ENCODE results near the gene STRAP.
"Not testable (repeated sequence)": the region's sequence is repeated elsewhere in the genome, so short reads cannot be mapped to it uniquely, and the experiment has no call there.

STRAP gene

DNA sequence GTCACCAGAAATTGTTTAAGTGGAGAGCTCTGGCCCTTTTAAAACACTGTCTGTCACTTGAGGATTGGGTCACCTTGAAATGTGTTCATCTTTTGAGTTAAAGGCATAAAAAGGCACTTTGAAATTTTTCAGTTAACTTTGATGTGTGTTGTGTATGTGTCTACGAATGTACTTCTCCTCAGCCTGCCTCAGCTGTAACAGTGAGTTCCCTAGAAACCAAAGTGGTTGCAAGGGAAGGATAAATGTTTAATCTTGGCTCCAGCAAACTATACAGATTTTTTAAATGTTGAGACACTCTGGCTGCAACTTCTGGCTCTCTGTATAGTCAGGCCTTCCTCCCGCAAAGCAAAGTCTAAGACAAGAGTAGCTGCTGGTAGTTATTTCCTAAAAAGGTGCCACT lies 37.2 kb downstream of the STRAP start:
- no peak for DNase-seq (ENCODE audit: extremely low read depth in 1 of 2, low read depth in 1 of 2)

DNA sequence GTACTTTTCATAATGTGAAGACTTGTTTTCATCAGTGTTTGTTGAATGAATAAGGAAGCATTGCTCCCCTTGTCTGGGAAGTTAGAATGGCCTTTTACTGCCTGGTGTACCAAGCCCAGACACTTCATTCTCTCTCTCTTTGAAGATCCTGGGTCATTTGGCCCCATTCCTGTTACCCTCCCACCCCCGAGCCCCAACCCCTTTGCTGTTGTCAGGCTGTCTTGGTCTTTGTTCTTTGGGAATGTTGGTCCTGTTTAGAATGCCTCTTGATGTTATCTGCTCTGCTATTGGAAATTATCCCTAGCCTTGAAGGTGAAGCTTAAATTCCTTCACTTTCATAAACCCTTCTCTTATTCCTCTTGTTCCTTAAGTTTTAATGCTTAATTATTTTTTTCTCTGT lies 42.8 kb downstream of the STRAP start:
- no peak for DNase-seq (ENCODE audit: extremely low read depth in 1 of 2, low read depth in 1 of 2)

DNA sequence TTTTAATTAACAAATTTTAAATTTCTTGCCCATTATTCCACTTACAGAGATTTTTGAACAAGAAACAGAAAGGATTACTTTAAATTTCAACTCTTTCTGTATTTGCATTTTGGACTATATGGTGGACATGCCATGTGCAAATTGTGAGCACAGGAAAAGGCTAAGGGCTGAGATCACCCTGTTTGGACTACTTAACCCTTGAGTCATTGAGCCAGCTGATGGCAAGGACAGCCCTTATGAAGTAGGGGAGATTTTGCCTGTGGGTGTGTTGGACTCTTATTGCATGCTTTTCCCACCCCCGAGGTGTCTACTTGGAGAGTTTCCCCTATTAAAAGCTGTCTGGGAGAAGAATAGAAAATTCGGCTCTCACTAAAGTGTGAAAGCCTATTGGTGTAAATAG lies 46.2 kb downstream of the STRAP start:
- no peak for DNase-seq (ENCODE audit: extremely low read depth in 1 of 2, low read depth in 1 of 2)

DNA sequence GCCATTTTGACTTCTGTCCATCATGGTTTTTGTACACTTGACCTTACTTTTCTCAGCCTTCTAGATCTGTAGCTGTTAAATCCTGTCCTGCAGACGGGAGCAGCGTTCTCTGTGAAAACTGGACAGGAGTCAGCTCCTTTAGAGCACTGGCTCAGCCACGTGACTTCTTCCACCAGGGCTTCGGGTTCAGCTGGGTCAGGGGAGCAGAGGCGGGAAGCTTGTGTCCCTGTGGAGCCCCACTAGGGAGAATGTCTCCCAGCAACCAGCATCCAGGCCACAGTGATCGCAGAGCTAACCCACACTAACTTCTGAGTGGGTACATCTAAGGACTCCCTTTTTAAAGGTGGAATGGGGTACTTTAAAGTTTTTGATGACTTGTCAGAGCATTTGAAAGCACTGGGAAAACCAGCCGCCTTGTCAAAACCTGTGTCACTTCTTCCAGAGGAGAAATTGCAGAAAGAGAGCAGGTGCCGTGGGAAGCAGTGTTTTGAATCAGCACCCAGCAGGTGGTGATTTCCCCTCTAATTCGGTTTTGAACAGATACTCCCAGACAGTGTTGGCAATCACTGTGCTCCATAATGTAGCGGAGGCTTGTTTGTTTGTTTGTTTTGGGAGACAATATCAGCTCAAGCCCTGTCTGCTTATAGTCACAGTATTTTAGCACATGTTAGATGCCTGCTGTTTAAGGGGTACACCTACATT lies 46.8 kb downstream of the STRAP start:
- no peak for DNase-seq (ENCODE audit: extremely low read depth in 1 of 2, low read depth in 1 of 2)

- DNase-seq (ENCODE audit: extremely low read depth in 1 of 2, low read depth in 1 of 2) = no peak
Observed at GRCh38 chr12:15931590-15932053, 49.4 kb downstream of the STRAP start.

DNA sequence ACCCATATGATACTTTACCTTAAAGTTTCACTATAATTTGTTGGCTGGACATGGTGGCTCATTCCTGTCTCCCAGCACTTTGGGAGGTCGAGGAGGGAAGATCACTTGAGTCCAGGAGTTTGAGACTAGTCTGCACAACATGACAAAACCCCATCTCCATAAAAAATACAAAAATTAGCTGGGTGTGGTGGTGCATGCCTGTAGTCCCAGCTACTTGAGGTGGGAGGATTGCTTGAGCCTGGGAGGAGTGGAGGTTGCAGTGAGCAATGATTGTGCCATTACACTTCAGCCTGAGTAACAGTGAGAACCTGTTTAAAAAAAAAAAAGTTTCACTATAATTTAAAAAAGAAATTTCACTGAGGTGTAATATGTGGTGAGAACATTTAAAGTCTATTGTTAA lies 50.1 kb downstream of the STRAP start:
- no peak for DNase-seq (ENCODE audit: extremely low read depth in 1 of 2, low read depth in 1 of 2)

- no peak for DNase-seq (ENCODE audit: extremely low read depth in 1 of 2, low read depth in 1 of 2)
Observed at GRCh38 chr12:15932971-15933370, 50.8 kb downstream of the STRAP start.

GRCh38 chr12:15933751-15934150 lies 51.6 kb downstream of the STRAP start:
- DNase-seq (ENCODE audit: extremely low read depth in 1 of 2, low read depth in 1 of 2) = no peak

DNA sequence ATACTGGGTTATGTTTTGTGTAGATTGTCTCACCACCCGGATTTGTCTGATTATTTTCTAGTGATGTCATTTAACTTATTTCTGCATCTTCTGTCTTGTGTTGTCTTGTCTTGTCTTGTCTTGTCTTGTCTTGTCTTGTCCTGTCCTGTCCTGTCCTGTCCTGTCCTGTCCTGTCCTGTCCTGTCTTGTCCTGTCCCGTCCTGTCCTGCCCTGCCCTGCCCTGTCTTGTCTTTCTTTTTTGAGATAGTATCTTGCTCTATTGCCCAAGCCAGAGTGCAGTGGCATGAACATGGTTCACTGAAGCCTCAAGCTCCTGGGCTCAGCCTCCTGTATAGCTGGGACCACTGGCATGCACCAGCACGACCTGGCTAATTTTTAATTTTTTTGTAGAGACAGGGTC lies 54.6 kb downstream of the STRAP start:
- no peak for DNase-seq (ENCODE audit: extremely low read depth in 1 of 2, low read depth in 1 of 2)

- no peak for DNase-seq (ENCODE audit: extremely low read depth in 1 of 2, low read depth in 1 of 2)
Observed at GRCh38 chr12:15937902-15938301, 55.7 kb downstream of the STRAP start.

- DNase-seq (ENCODE audit: extremely low read depth in 1 of 2, low read depth in 1 of 2) = no peak
Observed at GRCh38 chr12:15939111-15939510, 56.9 kb downstream of the STRAP start.

- DNase-seq (ENCODE audit: extremely low read depth in 1 of 2, low read depth in 1 of 2) = no peak
Observed at GRCh38 chr12:15942475-15942874, 60.3 kb downstream of the STRAP start.

- not testable (repeated sequence) for DNase-seq (ENCODE audit: extremely low read depth in 1 of 2, low read depth in 1 of 2)
Observed at GRCh38 chr12:15943519-15943918, 61.3 kb downstream of the STRAP start.

- not testable (repeated sequence) for DNase-seq (ENCODE audit: extremely low read depth in 1 of 2, low read depth in 1 of 2)
Observed at GRCh38 chr12:15948461-15948860, 66.3 kb downstream of the STRAP start.

Measured in activated CD8-positive, alpha-beta memory T cell treated with anti-CD3 and anti-CD28 coated beads for 1 hour (primary cell).